Activated T-helper 1 cell treated with anti-CD3 and anti-CD28 coated beads, Interleukin-12 subunit alpha, Interleukin-12 subunit beta, Interleukin-2, Interleukin-4 antibody, amounts not matched to agents 30 ng/mL and 10 ng/mL and 1 ng/mL, durations not matched to agents 14 hours and 24 hours and 36 hours (primary cell): ENCODE data around the gene AGO3. TPM values are rescaled to one million over a fixed set of nuclear protein-coding genes. Genes with fewer than 3 reads are reported as not detected.

Experiments
- DNase-seq: peaks from one replicate; pipeline ENCODE4 v3.0.0; 2021; ENCODE audit warnings: low spot score
- H3K27ac Mint-ChIP-seq: one replicate; pipeline ENCODE4 v1.8.0; 2021; ENCODE audit warnings: mild to moderate bottlenecking, mixed read lengths
- H3K27me3 Mint-ChIP-seq: one replicate; pipeline ENCODE4 v1.8.0; 2022; ENCODE audit warnings: mild to moderate bottlenecking, moderate library complexity, mixed read lengths; ENCODE audit not compliant: insufficient read depth
- H3K36me3 Mint-ChIP-seq: one replicate; pipeline ENCODE4 v1.8.0; 2021; ENCODE audit warnings: low read depth, mixed read lengths
- H3K4me1 Mint-ChIP-seq: one replicate; pipeline ENCODE4 v1.8.0; 2021; ENCODE audit warnings: low read depth, mixed read lengths
- H3K4me3 Mint-ChIP-seq: one replicate; pipeline ENCODE4 v1.8.0; 2021; ENCODE audit warnings: mild to moderate bottlenecking, moderate library complexity, mixed read lengths
- H3K9me3 Mint-ChIP-seq: one replicate; pipeline ENCODE4 v1.8.0; 2021; ENCODE audit warnings: mixed read lengths
- intact Hi-C: fragments of 100-400 bp; cut with micrococcal nuclease; formaldehyde crosslinking; loops from one replicate; pipeline ENCODE4 v1.15.1; 2024
- total RNA-seq: library from RNA; stranded (reverse); gene quantifications from 2 replicates; pipeline ENCODE4 v1.2.3, GENCODE V29; 2022

AGO3 gene
- total RNA-seq, 1 donor from 2014 or later = 33.6 TPM

GRCh38 chr1:36097693-36098585 lies 167.0 kb downstream of the AGO3 start:
- no peak overlapping the region for H3K4me3 Mint-ChIP-seq
- no peak overlapping the region for H3K27ac Mint-ChIP-seq
- H3K27me3 Mint-ChIP-seq = no peaks in the 10 kb centered on the region
- H3K4me1 Mint-ChIP-seq = no peaks in the 10 kb centered on the region
- peaks cover 4% of the 10 kb centered on the region for H3K36me3 Mint-ChIP-seq
- no peak for DNase-seq
- intact Hi-C loops = no loop called here
- no peaks in the 10 kb centered on the region for H3K9me3 Mint-ChIP-seq

- no peak for DNase-seq
- H3K27me3 Mint-ChIP-seq = no peaks in the 10 kb centered on the region
- no peaks in the 10 kb centered on the region for H3K4me1 Mint-ChIP-seq
- H3K36me3 Mint-ChIP-seq = no peaks in the 10 kb centered on the region
- H3K4me3 Mint-ChIP-seq = no peak overlapping the region
- H3K9me3 Mint-ChIP-seq = no peaks in the 10 kb centered on the region
- intact Hi-C loops = loop anchor here (1.0 kb wide), 5 partner anchors 35 to 321 kb away; partner anchors contain the start of gene TRAPPC3
- H3K27ac Mint-ChIP-seq = no peak overlapping the region
Observed at GRCh38 chr1:36098650-36099365, 167.9 kb downstream of the AGO3 start.

- DNase-seq = peak; percentile 65
- no peaks in the 10 kb centered on the region for H3K9me3 Mint-ChIP-seq
- H3K4me1 Mint-ChIP-seq = no peaks in the 10 kb centered on the region
- no peak overlapping the region for H3K4me3 Mint-ChIP-seq
- H3K36me3 Mint-ChIP-seq = no peaks in the 10 kb centered on the region
- intact Hi-C loops = loop anchor here (1.0 kb wide), 5 partner anchors 34 to 320 kb away; partner anchors contain the start of gene TRAPPC3
- no peak overlapping the region for H3K27ac Mint-ChIP-seq
- no peaks in the 10 kb centered on the region for H3K27me3 Mint-ChIP-seq
Observed at GRCh38 chr1:36099681-36100341, 168.9 kb downstream of the AGO3 start.

- no peaks in the 10 kb centered on the region for H3K9me3 Mint-ChIP-seq
- H3K4me3 Mint-ChIP-seq = no peak overlapping the region
- H3K27me3 Mint-ChIP-seq = no peaks in the 10 kb centered on the region
- no peak overlapping the region for H3K27ac Mint-ChIP-seq
- no peaks in the 10 kb centered on the region for H3K4me1 Mint-ChIP-seq
- intact Hi-C loops = no loop called here
- no peak for DNase-seq
- H3K36me3 Mint-ChIP-seq = no peaks in the 10 kb centered on the region
Observed at GRCh38 chr1:36100376-36100775, 169.5 kb downstream of the AGO3 start.

- no peak for DNase-seq
- H3K4me3 Mint-ChIP-seq = no peak overlapping the region
- no peaks in the 10 kb centered on the region for H3K36me3 Mint-ChIP-seq
- no peaks in the 10 kb centered on the region for H3K4me1 Mint-ChIP-seq
- intact Hi-C loops = no loop called here
- H3K27ac Mint-ChIP-seq = no peak overlapping the region
- no peaks in the 10 kb centered on the region for H3K9me3 Mint-ChIP-seq
- no peaks in the 10 kb centered on the region for H3K27me3 Mint-ChIP-seq
Observed at GRCh38 chr1:36101546-36101945, 170.6 kb downstream of the AGO3 start.

- no peak overlapping the region for H3K27ac Mint-ChIP-seq
- intact Hi-C loops = no loop called here
- H3K27me3 Mint-ChIP-seq = peaks cover 3% of the 10 kb centered on the region
- H3K36me3 Mint-ChIP-seq = no peaks in the 10 kb centered on the region
- DNase-seq = no peak
- H3K4me1 Mint-ChIP-seq = peaks cover 9% of the 10 kb centered on the region
- no peaks in the 10 kb centered on the region for H3K9me3 Mint-ChIP-seq
- H3K4me3 Mint-ChIP-seq = no peak overlapping the region
Observed at GRCh38 chr1:36106269-36106668, 175.4 kb downstream of the AGO3 start.

GRCh38 chr1:36107394-36107793 lies 176.5 kb downstream of the AGO3 start:
- H3K4me3 Mint-ChIP-seq = no peak overlapping the region
- DNase-seq = no peak
- no peaks in the 10 kb centered on the region for H3K9me3 Mint-ChIP-seq
- peaks cover 5% of the 10 kb centered on the region for H3K27me3 Mint-ChIP-seq
- H3K36me3 Mint-ChIP-seq = no peaks in the 10 kb centered on the region
- intact Hi-C loops = no loop called here
- no peak overlapping the region for H3K27ac Mint-ChIP-seq
- H3K4me1 Mint-ChIP-seq = peaks cover 12% of the 10 kb centered on the region

- Mint-ChIP-seq H3K4me3 (no peak overlapping the region), H3K9me3 (no peaks in the 10 kb centered on the region), H3K36me3 (no peaks in the 10 kb centered on the region), H3K27me3 (peaks cover 8% of the 10 kb centered on the region), H3K4me1 (peaks cover 12% of the 10 kb centered on the region), H3K27ac (no peak overlapping the region)
- no peak for DNase-seq
- intact Hi-C loops = no loop called here
Observed at GRCh38 chr1:36108314-36108713, 177.4 kb downstream of the AGO3 start.

GRCh38 chr1:36109041-36109679 lies 178.3 kb downstream of the AGO3 start:
- Mint-ChIP-seq H3K9me3 (no peaks in the 10 kb centered on the region), H3K4me3 (no peak overlapping the region), H3K36me3 (no peaks in the 10 kb centered on the region), H3K27ac (peak overlapping the region; percentile 30), H3K4me1 (peaks cover 12% of the 10 kb centered on the region), H3K27me3 (peaks cover 8% of the 10 kb centered on the region)
- intact Hi-C loops = no loop called here
- peak; percentile 19 for DNase-seq

GRCh38 chr1:36111151-36111550 lies 180.2 kb downstream of the AGO3 start:
- Mint-ChIP-seq H3K4me1 (peaks cover 12% of the 10 kb centered on the region), H3K27ac (no peak overlapping the region), H3K4me3 (no peak overlapping the region), H3K36me3 (no peaks in the 10 kb centered on the region), H3K27me3 (peaks cover 8% of the 10 kb centered on the region), H3K9me3 (no peaks in the 10 kb centered on the region)
- intact Hi-C loops = no loop called here
- DNase-seq = no peak

GRCh38 chr1:36112823-36113222 lies 181.9 kb downstream of the AGO3 start:
- intact Hi-C loops = no loop called here
- H3K27ac Mint-ChIP-seq = no peak overlapping the region
- no peaks in the 10 kb centered on the region for H3K36me3 Mint-ChIP-seq
- H3K4me1 Mint-ChIP-seq = peaks cover 12% of the 10 kb centered on the region
- H3K4me3 Mint-ChIP-seq = no peak overlapping the region
- H3K27me3 Mint-ChIP-seq = peaks cover 8% of the 10 kb centered on the region
- no peaks in the 10 kb centered on the region for H3K9me3 Mint-ChIP-seq
- no peak for DNase-seq

- H3K27me3 Mint-ChIP-seq = peaks cover 7% of the 10 kb centered on the region
- H3K9me3 Mint-ChIP-seq = no peaks in the 10 kb centered on the region
- no peaks in the 10 kb centered on the region for H3K36me3 Mint-ChIP-seq
- peaks cover 7% of the 10 kb centered on the region for H3K4me1 Mint-ChIP-seq
- intact Hi-C loops = no loop called here
- DNase-seq = no peak
- H3K4me3 Mint-ChIP-seq = no peak overlapping the region
- no peak overlapping the region for H3K27ac Mint-ChIP-seq
Observed at GRCh38 chr1:36114371-36114770, 183.5 kb downstream of the AGO3 start.
